A673 (cell line): ENCODE data around the gene PRSS56. TPM values are rescaled to one million over a fixed set of nuclear protein-coding genes. Genes with fewer than 3 reads are reported as not detected.

Experiments
- BruUV-seq: library from RNA; stranded (reverse); fragments of 400-500 nt; replicated peaks from 2 replicates; lab custom pipeline; 2021; lab: Mats Ljungman, UMichigan
- CTCF ChIA-PET: fragments of 300-600 bp; sonication (Branson Sonifier 250); formaldehyde crosslinking; loops from one replicate; lab custom pipeline; 2022; ENCODE audit warnings: antibody characterized with exemption; lab: Charles Lee
- POLR2A ChIA-PET: fragments of 300-600 bp; sonication (Branson Sonifier 250); formaldehyde crosslinking; loops from one replicate; lab custom pipeline; 2022; ENCODE audit warnings: antibody characterized with exemption; ENCODE audit not compliant: low non-redundant PET; lab: Charles Lee
- DNase-seq: peaks from one replicate; pipeline ENCODE4 v3.0.0-alpha.2; 2015; ENCODE audit warnings: low spot score
- H3K27ac ChIP-seq: fragments of 200-600 bp; sonication (generic); 2 replicates; pipeline ENCODE4 v1.5.1; 2016; ENCODE audit warnings: mixed run types, low read depth, mild to moderate bottlenecking, mixed read lengths, antibody characterized with exemption, low read length; ENCODE audit not compliant: poor library complexity, severe bottlenecking
- H3K27me3 ChIP-seq: fragments of 200-600 bp; sonication (generic); replicated peaks from 2 replicates; pipeline ENCODE4 v1.6.1; 2017; ENCODE audit warnings: mixed run types, low read depth, mild to moderate bottlenecking, mixed read lengths, antibody characterized with exemption, low read length; ENCODE audit not compliant: insufficient read depth, poor library complexity
- H3K36me3 ChIP-seq: fragments of 200-600 bp; sonication (generic); 2 replicates; pipeline ENCODE4 v1.6.1; 2016; ENCODE audit warnings: mixed run types, mild to moderate bottlenecking, mixed read lengths, antibody characterized with exemption, low read length; ENCODE audit not compliant: insufficient read depth, poor library complexity, severe bottlenecking
- H3K4me1 ChIP-seq: fragments of 200-600 bp; sonication (generic); 2 replicates; pipeline ENCODE4 v1.6.1; 2017; ENCODE audit warnings: mixed run types, mild to moderate bottlenecking, mixed read lengths, antibody characterized with exemption, low read length; ENCODE audit not compliant: insufficient read depth, poor library complexity, severe bottlenecking
- H3K4me3 ChIP-seq: fragments of 200-600 bp; sonication (generic); 2 replicates; pipeline ENCODE4 v1.5.1; 2016; ENCODE audit warnings: low read depth, mixed run types, mild to moderate bottlenecking, mixed read lengths, low read length; ENCODE audit not compliant: poor library complexity, severe bottlenecking
- H3K9me3 ChIP-seq: fragments of 200-600 bp; sonication (generic); 2 replicates; pipeline ENCODE4 v1.6.1; 2016; ENCODE audit warnings: mixed run types, low read depth, mild to moderate bottlenecking, mixed read lengths, antibody characterized with exemption, low read length; ENCODE audit not compliant: poor library complexity, severe bottlenecking
- CTCF ChIP-seq: fragments of 300-800, 200-600 bp; sonication (generic); conservative IDR thresholded peaks from 2 replicates; pipeline ENCODE4 v1.5.1; 2017; ENCODE audit warnings: low read depth, mild to moderate bottlenecking, antibody characterized with exemption, low read length, moderate library complexity, mixed read lengths
- EZH2 ChIP-seq: fragments of 200-600 bp; sonication (generic); IDR thresholded peaks from 2 replicates; pipeline ENCODE4 v1.6.1; 2017; ENCODE audit warnings: borderline replicate concordance, low read depth, mild to moderate bottlenecking, mixed read lengths, antibody characterized with exemption, low read length; ENCODE audit not compliant: poor library complexity, severe bottlenecking
- intact Hi-C: fragments of 100-400 bp; cut with micrococcal nuclease; formaldehyde crosslinking; loops from one replicate; pipeline ENCODE4 v1.10.0; 2022; ENCODE audit not compliant: unreplicated experiment
- total RNA-seq: library from RNA; stranded (reverse); gene quantifications from 2 replicates; pipeline ENCODE4 v1.2.3, GENCODE V29; 2021

PRSS56 gene
- total RNA-seq, 1 experiment from 2014 or later = not detected

GRCh38 chr2:232534940-232535651 lies 14.9 kb downstream of the PRSS56 start:
- Histone ChIP-seq H3K27me3 (no peaks in the 10 kb centered on the region), H3K4me1 (no peaks in the 10 kb centered on the region), H3K9me3 (no peaks in the 10 kb centered on the region), H3K27ac (no peak overlapping the region), H3K4me3 (no peak overlapping the region), H3K36me3 (no peaks in the 10 kb centered on the region)
- TF ChIP-seq EZH2 (no peak), CTCF (no peak)
- ChIA-PET CTCF (no interaction called here), POLR2A (no interaction called here)
- no peak for DNase-seq
- intact Hi-C loops = no loop called here
- no TSS peak for BruUV-seq

GRCh38 chr2:232535761-232536530 lies 15.8 kb downstream of the PRSS56 start:
- TF ChIP-seq CTCF = no peak
- no peak for TF ChIP-seq EZH2
- DNase-seq = no peak
- Histone ChIP-seq H3K36me3 (no peaks in the 10 kb centered on the region), H3K27ac (no peak overlapping the region), H3K4me3 (no peak overlapping the region), H3K27me3 (no peaks in the 10 kb centered on the region), H3K9me3 (no peaks in the 10 kb centered on the region), H3K4me1 (no peaks in the 10 kb centered on the region)
- POLR2A ChIA-PET = no interaction called here
- intact Hi-C loops = no loop called here
- no TSS peak for BruUV-seq
- CTCF ChIA-PET = no interaction called here

GRCh38 chr2:232537079-232537478 lies 16.9 kb downstream of the PRSS56 start:
- H3K27ac ChIP-seq = no peak overlapping the region
- H3K9me3 ChIP-seq = no peaks in the 10 kb centered on the region
- ChIA-PET POLR2A (no interaction called here), CTCF (no interaction called here)
- no peak for DNase-seq
- no TSS peak for BruUV-seq
- intact Hi-C loops = no loop called here
- no peaks in the 10 kb centered on the region for H3K36me3 ChIP-seq
- H3K27me3 ChIP-seq = no peaks in the 10 kb centered on the region
- no peak overlapping the region for H3K4me3 ChIP-seq
- TF ChIP-seq EZH2 (no peak), CTCF (peak; percentile 51)
- no peaks in the 10 kb centered on the region for H3K4me1 ChIP-seq
